Stimulated activated naive CD8-positive, alpha-beta T cell treated with anti-CD3 and anti-CD28 coated beads, Interleukin-15, Interleukin-2, amounts not matched to agents 100 U/mL and 50 U/mL, for 24 hours (primary cell): Measurements from ENCODE around the gene MARS1.
"Not testable (repeated sequence)": the region's sequence is repeated elsewhere in the genome, so short reads cannot be mapped to it uniquely, and the experiment has no call there.

Experiments used
- ATAC-seq: fragments of 150-1000 bp; cut with Tn5 transposase; one replicate; pipeline ENCODE4 v1.10.0; 2021
- DNase-seq: peaks from one replicate; pipeline ENCODE4 v3.0.0; 2021

MARS1 gene

DNA sequence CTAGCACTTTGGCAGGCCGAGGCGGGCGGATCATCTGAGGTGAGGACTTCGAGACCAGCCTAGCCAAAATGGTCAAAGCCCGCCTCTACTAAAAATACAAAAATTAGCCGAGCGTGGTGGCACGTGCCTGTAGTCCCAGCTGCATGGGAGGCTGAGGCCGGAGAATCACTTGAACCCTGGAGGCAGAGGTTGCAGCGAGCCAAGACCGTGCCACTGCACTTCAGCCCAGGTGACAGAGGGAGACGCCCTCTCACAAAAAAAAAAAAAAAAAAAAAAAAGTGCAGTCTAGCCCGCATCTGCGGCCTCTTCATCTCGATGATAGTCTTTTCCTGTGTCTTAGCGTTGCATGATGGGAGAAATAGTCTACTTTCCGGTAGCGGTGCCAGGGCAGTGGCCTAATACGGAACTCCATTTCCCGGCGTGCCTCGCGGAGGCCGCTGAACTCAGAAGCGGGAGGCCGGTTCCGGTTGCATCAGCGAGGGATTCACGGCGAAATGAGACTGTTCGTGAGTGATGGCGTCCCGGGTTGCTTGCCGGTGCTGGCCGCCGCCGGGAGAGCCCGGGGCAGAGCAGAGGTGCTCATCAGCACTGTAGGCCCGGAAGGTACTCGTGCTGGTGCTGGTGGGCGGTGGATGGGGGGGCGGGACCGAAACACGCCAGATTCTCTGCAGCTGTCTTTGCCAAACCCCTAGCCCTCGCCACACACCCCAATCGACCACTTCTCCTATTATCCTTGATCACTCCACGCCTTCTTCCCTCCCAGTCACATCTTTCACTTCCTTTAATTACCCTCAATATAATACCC is at the start of gene MARS1:
TSS of gene MARS1 (plus strand) at position 472 of the 805 bp plus-strand sequence. CDS start at position 495, 23 bp downstream.
- peak; percentile 99 for ATAC-seq
- DNase-seq: peak; percentile 90

DNA sequence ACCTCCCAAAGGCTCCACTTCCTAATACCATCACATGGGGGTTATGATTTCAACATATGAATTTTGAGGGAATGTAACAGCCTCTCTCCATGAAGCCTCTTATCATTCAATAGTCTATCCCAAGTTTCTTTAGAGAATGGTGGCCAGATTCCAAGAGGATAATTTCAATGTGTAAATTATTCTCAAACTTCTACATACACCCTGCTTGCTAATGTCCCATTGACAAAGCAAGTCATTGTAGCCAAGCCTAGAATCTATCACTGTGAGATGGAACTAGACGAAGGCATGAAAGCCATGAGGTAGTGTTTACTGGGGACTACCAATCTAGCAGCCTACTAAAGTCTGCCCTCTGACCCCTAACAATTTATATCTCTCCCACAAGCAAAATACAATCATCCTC is 49.5 kb upstream of the MARS1 start:
- ATAC-seq (no peak), DNase-seq (no peak)

DNA sequence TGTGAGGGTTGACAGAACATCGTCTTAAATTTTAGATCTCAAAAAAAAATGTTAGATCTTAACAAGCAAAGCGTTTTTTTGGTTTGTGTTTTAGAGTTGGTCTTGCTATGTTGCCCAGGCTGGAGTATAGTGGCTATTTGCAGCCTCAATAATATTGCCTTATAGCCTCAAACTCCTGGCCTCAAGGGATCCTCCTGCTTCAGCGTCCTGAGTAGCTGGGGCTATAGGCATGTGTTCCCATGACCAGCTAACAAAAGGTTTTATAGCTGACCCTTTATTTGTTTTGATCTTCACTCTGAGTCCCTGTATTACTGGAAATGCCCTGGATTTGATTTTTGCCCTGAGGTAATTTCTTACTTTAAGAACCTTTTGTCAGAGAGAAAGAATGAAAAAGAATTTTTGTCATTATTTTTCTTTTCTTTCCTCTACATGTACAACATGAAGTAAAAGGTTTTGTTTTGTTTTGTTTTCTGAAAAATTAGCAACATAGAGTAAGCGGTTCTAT is 48.1 kb upstream of the MARS1 start:
- ATAC-seq: no peak
- no peak for DNase-seq

DNA sequence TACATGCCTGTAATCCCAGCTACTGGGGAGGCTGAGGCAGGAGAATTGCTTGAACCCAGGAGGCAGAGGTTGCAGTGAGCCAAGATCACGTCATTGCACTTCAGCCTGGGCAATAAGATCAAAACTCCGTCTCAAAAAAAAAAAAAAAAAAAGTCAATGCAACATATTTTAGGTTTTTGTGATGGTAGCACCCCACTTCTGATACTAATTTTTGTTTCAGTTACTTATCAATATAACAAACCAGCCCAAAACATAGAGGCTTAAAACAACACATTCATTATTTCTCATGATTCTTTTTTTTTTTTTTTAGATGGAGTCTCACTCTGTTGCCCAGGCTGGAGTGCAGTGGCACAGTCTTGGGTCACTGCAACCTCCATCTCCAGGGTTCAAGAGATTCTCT is 46.5 kb upstream of the MARS1 start:
- not testable (repeated sequence) for DNase-seq, ATAC-seq

DNA sequence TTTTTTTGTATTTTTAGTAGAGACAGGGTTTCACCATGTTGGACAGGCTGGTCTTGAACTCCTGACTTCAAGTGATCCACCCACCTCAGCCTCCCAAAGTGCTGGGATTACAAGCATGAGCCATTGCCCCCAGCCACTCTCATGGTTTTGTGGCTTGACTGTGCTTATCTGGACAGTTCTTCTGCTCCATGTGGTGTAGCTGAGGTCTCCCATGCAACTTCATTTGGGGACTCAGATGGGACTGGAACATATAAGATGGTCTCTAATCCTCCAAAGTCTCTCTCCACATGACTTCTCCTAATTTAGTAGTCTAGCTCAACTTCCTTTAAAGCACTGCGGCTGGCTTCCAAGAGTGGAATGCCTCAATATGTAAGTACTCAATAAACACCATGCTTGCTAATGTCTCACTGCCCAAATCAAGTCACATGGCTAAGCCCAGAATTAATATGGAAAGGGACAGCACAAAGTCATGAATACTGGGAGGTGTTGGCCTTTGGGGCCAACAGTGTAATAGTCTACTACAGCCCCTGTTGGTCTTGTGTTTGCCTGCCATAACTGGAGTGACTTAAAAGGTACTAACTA is 45.9 kb upstream of the MARS1 start:
- DNase-seq (no peak), ATAC-seq (no peak)

DNA sequence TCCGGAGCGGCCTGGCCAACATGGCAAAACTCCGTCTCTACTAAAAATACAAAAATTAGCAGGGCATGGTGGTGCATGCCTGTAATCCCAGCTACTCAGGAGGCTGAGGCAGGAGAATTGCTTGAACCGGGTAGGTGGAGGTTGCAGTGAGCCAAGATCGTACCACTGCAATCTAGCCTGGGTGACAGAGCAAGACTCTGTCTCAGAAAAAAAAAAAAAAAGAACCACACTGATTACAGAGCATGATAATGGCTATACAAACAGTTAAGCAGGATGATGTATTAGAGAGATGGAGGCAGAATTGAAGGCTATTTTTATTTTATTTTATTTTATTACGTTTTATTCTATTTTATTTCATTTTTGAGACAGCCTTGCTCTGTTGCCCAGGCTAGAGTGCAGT is 43.5 kb upstream of the MARS1 start:
- ATAC-seq, DNase-seq: not testable (repeated sequence)

DNA sequence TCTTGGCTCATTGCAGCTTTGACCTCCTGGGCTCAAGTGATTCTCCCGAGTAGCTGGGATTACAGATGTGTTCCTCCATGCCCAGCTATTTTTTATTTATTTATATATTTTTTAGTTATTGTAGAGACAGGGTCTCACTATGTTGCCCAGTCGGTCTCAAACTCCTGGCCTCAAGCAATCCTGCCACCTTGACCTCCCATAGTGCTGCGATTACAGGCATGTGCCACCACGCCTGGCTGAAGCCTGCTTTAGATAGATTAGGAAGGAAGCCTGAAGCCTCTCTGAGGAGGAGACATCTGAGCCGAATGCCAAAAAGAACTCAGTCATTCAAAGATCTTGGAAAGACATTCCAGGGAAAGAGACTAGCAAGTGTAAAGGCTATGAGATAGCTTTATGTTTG is 43.1 kb upstream of the MARS1 start:
- no peak for DNase-seq
- no peak for ATAC-seq

DNA sequence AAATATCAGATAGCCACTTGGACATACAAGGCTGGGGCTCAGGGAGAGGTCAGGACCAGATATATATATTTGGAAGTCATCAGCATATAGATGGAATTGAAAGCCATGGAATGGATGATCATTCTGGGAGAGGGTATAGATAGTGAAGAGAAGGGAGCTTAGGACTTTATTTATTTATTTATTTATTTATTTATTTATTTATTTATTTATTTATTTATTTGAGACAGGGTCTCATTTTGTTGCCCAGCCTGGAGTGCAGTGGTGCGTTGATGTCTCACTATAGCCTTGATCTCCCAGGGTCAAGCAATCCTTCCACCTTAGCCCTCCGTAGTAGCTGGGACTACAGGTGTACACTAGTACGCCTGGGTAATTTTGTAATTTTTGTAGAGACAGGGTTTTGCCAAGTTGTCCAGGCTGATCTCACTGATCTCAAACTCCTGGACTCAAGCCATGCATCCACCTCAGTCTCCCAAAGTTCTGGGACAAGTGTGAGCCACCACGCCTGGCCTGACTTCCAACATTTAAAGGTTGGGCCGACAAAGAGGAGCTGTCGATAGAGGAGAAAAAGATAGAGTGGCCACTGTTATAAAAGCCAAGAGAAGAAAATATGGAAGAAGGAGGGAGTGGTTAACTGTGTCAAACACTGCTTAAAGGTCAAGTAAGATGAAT is 41.4 kb upstream of the MARS1 start:
- no peak for DNase-seq

DNA sequence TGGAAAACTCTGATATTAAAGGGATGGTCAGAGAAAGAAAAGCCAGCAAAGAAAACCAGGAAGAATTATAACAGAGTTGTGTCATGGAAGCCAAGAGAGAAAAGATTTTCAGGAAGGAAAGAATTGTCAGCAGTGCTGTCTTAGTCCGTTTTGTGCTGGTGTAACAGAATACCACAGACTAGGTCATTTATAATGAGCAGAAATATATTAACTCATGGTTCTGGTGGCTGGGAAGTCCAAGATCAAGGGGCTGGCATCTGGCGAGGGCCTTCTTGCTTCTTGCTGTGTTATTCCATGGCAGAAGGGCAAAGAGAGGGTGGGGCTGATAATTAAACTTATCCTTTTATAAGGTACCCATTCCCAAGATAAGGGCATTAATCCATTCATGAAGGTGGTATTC is 39.2 kb upstream of the MARS1 start:
- DNase-seq (no peak), ATAC-seq (no peak)

More for the DNA sequence above, 41.4 kb upstream of the MARS1 start:
- no peak for ATAC-seq

DNA sequence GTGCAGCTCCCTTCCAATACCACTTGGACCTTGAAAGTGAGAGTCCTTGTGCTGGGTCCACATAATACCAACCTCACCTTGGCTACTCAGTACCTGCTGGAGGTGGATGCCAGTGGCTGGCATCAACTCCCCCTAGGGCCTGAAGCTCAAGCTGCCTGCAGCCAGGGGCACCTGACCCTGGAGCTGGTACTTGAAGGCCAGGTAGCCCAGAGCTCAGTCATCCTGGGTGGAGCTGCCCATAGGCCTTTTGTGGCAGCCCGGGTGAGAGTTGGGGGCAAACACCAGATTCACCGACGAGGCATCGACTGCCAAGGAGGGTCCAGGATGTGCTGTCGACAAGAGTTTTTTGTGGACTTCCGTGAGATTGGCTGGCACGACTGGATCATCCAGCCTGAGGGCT is 38.5 kb upstream of the MARS1 start:
- ATAC-seq (no peak), DNase-seq (no peak)

DNA sequence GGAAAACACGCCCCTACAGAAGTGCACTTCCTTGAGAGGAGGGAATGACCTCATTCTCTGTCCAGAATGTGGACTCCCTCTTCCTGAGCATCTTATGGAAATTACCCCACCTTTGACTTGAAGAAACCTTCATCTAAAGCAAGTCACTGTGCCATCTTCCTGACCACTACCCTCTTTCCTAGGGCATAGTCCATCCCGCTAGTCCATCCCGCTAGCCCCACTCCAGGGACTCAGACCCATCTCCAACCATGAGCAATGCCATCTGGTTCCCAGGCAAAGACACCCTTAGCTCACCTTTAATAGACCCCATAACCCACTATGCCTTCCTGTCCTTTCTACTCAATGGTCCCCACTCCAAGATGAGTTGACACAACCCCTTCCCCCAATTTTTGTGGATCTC is 37.8 kb upstream of the MARS1 start:
- DNase-seq (no peak), ATAC-seq (no peak)

DNA sequence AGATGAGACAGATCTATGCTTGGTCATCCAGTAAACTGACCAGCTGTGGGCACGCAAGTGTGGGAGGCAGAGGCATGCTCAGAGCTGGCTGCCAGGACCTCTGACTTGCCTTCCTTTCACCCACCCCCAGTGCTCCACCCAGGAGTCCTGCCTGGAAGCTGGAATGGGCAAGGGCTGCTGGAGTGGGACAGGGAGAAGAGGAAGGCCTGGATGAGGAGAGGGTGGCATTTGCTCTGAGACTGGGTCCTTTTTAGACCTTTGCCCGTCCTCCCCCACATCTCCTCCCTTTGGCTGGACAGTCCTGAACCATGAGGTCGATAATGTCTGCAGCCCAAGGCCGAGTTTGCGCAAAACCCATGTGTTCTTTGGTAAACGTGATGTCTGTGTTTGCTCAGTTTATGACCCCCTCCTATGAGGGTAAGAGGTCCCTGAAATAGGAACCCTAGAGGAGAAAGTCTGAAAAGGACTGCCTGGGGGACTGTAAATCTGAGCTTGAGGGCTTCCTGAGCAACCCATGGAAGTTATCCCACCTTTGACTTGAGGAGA is 36.6 kb upstream of the MARS1 start:
- DNase-seq: no peak
- ATAC-seq: no peak

DNA sequence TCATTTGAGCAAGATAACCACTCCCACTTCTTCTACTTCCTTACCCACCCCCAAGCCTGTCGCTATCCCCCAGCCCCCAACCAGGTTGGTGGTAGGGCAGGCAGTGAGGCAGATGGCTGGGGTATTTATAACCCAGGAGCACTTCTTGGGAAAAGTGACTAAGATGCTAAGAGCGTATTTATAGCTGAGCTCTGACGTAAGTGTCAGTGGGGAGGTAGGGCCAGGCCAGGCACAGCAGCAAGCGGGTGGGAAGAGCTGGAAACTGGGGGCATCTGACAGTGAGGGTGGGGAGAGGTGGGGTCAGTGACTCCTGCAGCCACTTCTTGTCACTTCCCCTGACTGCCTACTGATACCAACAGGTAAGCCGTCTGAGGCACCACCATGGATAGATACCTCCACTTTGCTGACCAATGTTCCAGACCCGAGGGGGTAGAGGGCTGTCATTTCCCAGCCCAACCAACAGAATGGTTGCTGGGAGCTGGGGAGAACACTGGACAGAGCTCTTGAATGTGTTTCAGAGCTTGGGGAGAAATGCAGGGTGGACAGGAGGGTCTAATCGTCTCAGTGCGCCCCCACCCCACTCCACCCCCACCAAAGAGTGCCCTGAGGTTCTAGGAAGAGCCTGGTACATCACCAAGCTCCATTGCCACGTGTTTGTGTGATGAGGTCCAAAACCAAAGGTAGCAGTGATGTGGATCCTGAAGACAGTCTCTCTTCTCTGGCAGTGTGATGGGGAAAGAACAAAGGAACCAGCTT is 35.5 kb upstream of the MARS1 start:
- ATAC-seq (peak; percentile 63), DNase-seq (peak; percentile 46)

DNA sequence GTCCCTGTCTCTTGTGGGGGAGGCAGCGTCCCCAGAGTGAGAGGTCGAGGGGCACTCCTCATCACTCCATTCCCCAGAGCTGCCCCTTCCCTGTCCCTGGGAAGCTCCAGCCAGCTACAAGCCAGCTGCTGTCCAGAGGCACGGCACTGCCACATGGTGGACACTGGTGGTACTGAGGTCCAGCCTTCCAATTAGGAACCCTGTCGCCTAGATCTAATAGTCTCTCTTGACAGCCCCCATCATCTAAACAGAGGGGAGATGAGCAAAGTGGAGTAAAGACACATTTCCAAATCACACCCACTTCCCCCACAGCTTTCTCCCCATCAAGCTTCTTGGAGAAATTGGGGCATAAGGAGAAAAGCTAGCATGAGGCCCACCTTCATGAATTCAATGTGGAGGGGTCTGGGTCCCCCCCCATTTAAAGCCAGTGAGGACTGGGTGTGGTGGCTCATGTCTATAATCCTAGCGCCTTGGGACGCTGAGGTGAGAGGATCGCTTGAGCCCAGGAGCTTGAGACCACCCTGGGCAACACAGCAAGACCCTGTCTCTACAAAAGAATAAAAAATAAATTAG is 34.8 kb upstream of the MARS1 start:
- DNase-seq (peak; percentile 80), ATAC-seq (no peak)

DNA sequence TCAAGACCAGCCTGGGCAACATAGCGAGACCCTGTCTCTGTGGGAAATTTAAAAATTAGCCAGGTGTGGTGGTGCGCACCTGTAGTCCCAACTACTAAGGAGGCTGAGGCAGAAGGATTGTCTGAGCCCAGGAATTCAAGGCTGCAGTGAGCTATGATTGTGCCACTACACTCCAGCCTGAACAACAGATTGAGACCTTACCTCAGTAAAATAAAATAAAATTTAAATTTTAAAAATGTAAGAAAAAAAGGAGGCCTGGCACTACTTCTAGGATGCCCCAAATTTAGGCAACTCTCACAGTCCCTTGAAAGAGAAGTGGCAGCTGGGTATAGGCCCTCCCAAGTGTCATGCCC is 33.7 kb upstream of the MARS1 start:
- DNase-seq (no peak), ATAC-seq (no peak)

DNA sequence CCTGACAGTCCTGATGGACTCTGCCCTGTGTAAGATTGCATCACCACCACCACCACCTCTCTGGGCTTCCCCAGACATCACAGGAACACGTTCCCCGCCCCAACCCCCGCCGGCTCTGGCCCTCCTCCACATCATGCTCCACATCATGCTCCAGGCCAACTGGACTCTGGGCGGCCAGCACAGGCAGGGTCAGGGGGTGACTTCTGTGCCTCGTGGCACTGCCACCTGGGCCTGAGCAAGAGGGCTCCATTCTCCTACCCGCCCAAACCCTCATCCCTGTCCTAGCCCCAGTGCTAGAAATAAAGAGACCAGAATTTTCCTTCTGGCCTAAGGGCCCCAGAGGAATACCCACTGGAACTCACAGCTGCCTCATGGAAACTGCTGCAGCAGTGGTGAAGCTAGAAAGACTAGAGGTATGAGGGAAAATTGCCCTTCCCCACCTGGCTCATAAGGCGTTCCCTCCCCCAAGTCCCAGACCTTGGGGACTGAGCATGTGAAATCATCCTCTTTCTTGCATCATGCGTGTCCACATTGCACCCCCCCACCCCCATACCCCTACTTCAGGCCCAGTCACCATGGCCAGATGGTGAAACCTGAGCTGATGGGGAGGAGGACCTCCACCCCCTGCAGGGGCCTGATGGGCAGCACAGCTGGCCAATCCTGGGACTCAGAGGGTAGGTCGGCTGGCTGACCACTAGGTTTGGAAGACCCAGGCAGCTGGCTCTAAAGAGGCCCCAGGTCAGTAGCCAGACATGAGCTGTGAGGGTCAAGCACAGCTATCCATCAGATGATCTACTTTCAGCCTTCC is 33.1 kb upstream of the MARS1 start, which contains the start of gene INHBE:
TSS of gene INHBE (plus strand) at position 742 of the 808 bp plus-strand sequence. CDS start 230 bp downstream, outside the sequence.
- no peak for ATAC-seq

DNA sequence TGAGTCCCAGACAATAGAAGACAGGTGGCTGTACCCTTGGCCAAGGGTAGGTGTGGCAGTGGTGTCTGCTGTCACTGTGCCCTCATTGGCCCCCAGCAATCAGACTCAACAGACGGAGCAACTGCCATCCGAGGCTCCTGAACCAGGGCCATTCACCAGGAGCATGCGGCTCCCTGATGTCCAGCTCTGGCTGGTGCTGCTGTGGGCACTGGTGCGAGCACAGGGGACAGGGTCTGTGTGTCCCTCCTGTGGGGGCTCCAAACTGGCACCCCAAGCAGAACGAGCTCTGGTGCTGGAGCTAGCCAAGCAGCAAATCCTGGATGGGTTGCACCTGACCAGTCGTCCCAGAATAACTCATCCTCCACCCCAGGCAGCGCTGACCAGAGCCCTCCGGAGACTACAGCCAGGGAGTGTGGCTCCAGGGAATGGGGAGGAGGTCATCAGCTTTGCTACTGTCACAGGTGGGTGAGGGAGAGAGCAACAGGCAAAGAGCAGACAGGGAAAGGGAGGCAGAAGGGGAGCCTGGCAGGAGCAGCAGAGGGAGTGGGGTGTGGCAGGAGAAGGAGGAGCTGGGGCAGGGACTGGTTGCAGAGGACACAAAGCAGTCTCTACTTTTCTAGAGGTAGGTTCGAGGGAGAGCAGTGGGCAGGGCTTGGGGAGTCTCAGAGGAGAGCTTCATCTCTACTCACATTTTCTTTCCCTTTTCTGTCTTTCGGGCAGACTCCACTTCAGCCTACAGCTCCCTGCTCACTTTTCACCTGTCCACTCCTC is 32.3 kb upstream of the MARS1 start:
- ATAC-seq (no peak), DNase-seq (no peak)

More for the DNA sequence above, 33.1 kb upstream of the MARS1 start, which contains the start of gene INHBE:
- peak; percentile 66 for DNase-seq

DNA sequence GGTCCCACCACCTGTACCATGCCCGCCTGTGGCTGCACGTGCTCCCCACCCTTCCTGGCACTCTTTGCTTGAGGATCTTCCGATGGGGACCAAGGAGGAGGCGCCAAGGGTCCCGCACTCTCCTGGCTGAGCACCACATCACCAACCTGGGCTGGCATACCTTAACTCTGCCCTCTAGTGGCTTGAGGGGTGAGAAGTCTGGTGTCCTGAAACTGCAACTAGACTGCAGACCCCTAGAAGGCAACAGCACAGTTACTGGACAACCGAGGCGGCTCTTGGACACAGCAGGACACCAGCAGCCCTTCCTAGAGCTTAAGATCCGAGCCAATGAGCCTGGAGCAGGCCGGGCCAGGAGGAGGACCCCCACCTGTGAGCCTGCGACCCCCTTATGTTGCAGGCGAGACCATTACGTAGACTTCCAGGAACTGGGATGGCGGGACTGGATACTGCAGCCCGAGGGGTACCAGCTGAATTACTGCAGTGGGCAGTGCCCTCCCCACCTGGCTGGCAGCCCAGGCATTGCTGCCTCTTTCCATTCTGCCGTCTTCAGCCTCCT is 31.6 kb upstream of the MARS1 start:
- ATAC-seq (peak; percentile 44), DNase-seq (peak; percentile 67)

DNA sequence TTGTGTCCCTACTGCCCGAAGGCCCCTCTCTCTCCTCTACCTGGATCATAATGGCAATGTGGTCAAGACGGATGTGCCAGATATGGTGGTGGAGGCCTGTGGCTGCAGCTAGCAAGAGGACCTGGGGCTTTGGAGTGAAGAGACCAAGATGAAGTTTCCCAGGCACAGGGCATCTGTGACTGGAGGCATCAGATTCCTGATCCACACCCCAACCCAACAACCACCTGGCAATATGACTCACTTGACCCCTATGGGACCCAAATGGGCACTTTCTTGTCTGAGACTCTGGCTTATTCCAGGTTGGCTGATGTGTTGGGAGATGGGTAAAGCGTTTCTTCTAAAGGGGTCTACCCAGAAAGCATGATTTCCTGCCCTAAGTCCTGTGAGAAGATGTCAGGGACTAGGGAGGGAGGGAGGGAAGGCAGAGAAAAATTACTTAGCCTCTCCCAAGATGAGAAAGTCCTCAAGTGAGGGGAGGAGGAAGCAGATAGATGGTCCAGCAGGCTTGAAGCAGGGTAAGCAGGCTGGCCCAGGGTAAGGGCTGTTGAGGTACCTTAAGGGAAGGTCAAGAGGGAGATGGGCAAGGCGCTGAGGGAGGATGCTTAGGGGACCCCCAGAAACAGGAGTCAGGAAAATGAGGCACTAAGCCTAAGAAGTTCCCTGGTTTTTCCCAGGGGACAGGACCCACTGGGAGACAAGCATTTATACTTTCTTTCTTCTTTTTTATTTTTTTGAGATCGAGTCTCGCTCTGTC is 31.0 kb upstream of the MARS1 start:
- DNase-seq (no peak), ATAC-seq (no peak)
